Neural cell (in vitro differentiated cells): ENCODE data around the gene ZNF587.
"Not testable (repeated sequence)": the region's sequence is repeated elsewhere in the genome, so short reads cannot be mapped to it uniquely, and the experiment has no call there.

Source experiments
- EP300 ChIP-seq: fragments of 450-650 bp; conservative IDR thresholded peaks from 2 replicates; pipeline ENCODE4 v1.6.1; 2014; ENCODE audit warnings: antibody characterized with exemption, mild to moderate bottlenecking, moderate library complexity; ENCODE audit not compliant: poor library complexity, severe bottlenecking
- EZH2 ChIP-seq: fragments of 200-600, 300-800 bp; shearing (Covaris generic), sonication (generic); IDR thresholded peaks from 2 replicates; pipeline ENCODE4 v1.6.1; 2014; ENCODE audit warnings: antibody characterized with exemption, low read length, borderline replicate concordance, mild to moderate bottlenecking; ENCODE audit not compliant: insufficient read depth, poor library complexity, severe bottlenecking
- MXI1 ChIP-seq: fragments of 450-650 bp; conservative IDR thresholded peaks from 2 replicates; pipeline ENCODE4 v1.6.1; 2014; ENCODE audit warnings: antibody characterized with exemption, mild to moderate bottlenecking; ENCODE audit not compliant: poor library complexity, severe bottlenecking
- POLR2AphosphoS5 ChIP-seq: IDR thresholded peaks from 2 replicates; pipeline ENCODE4 v1.6.1; 2012
- RAD21 ChIP-seq: fragments of 450-650 bp; conservative IDR thresholded peaks from 2 replicates; pipeline ENCODE4 v1.6.1; 2014; ENCODE audit warnings: antibody characterized with exemption, mild to moderate bottlenecking, moderate library complexity
- SMC3 ChIP-seq: fragments of 450-650 bp; conservative IDR thresholded peaks from 2 replicates; pipeline ENCODE4 v1.6.1; 2014; ENCODE audit warnings: antibody characterized with exemption, mild to moderate bottlenecking, moderate library complexity; ENCODE audit not compliant: poor library complexity
- TAF1 ChIP-seq: IDR thresholded peaks from 2 replicates; pipeline ENCODE4 v1.6.1; 2012; ENCODE audit warnings: low read depth
- TF ChIP-seq, protein P1 (sequence below): IDR thresholded peaks from 2 replicates; pipeline ENCODE4 v1.6.1; 2012; ENCODE audit warnings: borderline replicate concordance
- TF ChIP-seq, protein P2 (sequence below): fragments of 450-650 bp; IDR thresholded peaks from 2 replicates; pipeline ENCODE4 v1.5.1; 2014; ENCODE audit warnings: antibody characterized with exemption, mild to moderate bottlenecking, moderate library complexity; ENCODE audit not compliant: poor library complexity, severe bottlenecking

DNA sequence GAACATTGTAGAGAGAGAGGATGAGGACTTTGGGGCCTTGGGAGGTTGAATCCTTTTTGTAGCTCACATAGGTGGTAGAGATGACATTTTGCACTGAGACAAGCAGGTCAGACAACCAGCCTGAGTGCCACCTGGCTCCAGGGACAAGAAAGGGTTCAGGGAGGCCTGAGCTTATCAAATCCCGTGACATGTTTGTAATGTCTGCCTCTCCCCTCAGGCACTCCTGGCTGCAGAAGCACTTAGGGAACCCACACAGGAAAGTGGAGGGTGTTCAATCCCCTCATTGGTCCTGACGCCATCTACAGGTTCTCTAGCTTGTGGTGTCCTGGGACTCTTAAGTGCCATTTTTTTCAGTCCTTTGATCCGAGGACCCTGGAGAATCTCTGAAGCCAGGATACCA lies 28.6 kb upstream of the ZNF587 start:
- TF ChIP-seq, protein P1, sequence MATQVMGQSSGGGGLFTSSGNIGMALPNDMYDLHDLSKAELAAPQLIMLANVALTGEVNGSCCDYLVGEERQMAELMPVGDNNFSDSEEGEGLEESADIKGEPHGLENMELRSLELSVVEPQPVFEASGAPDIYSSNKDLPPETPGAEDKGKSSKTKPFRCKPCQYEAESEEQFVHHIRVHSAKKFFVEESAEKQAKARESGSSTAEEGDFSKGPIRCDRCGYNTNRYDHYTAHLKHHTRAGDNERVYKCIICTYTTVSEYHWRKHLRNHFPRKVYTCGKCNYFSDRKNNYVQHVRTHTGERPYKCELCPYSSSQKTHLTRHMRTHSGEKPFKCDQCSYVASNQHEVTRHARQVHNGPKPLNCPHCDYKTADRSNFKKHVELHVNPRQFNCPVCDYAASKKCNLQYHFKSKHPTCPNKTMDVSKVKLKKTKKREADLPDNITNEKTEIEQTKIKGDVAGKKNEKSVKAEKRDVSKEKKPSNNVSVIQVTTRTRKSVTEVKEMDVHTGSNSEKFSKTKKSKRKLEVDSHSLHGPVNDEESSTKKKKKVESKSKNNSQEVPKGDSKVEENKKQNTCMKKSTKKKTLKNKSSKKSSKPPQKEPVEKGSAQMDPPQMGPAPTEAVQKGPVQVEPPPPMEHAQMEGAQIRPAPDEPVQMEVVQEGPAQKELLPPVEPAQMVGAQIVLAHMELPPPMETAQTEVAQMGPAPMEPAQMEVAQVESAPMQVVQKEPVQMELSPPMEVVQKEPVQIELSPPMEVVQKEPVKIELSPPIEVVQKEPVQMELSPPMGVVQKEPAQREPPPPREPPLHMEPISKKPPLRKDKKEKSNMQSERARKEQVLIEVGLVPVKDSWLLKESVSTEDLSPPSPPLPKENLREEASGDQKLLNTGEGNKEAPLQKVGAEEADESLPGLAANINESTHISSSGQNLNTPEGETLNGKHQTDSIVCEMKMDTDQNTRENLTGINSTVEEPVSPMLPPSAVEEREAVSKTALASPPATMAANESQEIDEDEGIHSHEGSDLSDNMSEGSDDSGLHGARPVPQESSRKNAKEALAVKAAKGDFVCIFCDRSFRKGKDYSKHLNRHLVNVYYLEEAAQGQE, result not testable (repeated sequence)
- TF ChIP-seq, protein P2, sequence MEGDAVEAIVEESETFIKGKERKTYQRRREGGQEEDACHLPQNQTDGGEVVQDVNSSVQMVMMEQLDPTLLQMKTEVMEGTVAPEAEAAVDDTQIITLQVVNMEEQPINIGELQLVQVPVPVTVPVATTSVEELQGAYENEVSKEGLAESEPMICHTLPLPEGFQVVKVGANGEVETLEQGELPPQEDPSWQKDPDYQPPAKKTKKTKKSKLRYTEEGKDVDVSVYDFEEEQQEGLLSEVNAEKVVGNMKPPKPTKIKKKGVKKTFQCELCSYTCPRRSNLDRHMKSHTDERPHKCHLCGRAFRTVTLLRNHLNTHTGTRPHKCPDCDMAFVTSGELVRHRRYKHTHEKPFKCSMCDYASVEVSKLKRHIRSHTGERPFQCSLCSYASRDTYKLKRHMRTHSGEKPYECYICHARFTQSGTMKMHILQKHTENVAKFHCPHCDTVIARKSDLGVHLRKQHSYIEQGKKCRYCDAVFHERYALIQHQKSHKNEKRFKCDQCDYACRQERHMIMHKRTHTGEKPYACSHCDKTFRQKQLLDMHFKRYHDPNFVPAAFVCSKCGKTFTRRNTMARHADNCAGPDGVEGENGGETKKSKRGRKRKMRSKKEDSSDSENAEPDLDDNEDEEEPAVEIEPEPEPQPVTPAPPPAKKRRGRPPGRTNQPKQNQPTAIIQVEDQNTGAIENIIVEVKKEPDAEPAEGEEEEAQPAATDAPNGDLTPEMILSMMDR, result not testable (repeated sequence)
- TF ChIP-seq MXI1, EP300, RAD21, POLR2AphosphoS5, TAF1, EZH2, SMC3: not testable (repeated sequence)
